Activated naive CD4-positive, alpha-beta T cell treated with anti-CD3 and anti-CD28 coated beads, Interleukin-2, amount 50 U/mL, for 16 hours (primary cell): ENCODE data around the gene CNN3.

ENCODE experiments used
- DNase-seq: peaks from one replicate; pipeline ENCODE4 v3.0.0-alpha.2; 2020

Gene CNN3

DNA sequence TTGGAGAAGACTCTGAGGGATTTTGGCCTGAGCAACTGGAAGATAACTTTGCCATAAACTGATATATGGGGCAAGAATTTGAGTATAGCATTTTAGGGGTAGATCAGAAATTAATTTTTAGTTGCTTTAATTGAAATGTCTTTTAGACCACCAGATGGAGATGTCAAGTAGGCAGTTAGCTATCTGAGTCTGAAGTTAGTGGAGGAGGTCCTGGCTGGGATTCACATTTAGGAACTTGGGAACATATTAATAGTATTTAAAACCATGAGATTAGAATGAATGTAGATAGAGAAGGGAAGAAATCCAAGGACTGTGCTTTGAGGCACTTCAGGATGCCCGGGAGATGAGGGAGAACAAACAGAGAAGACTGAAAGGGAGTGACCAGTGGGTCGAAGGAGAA lies 74.1 kb downstream of the CNN3 start:
- DNase-seq = no peak

DNA sequence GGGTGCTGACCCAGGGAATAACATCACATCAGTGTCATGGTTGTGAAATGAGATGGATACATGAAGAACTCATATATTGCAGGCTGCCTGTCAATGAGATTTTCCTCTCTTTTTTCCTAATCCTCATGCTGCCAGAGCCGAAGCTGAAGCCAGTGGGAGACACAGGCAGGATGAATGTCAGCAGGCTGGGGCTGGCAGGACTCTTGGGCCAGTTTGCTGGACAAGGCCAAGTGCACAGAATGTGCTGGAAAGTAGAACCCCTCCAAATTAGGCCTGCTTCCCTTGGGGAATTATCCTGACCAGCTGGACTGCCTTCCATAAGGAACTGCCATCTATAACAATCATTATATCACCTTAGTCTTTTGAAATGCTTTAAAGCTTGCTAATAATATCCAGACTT lies 75.3 kb downstream of the CNN3 start:
- DNase-seq = no peak
